GM10266 (cell line): Measurements from ENCODE around the gene TMEM167B.
"Not testable (repeated sequence)": the region's sequence is repeated elsewhere in the genome, so short reads cannot be mapped to it uniquely, and the experiment has no call there.

Source experiments
- DNase-seq: peaks from one replicate; pipeline ENCODE4 v3.0.0; 2012; ENCODE audit errors: extremely low spot score
- CTCF ChIP-seq: IDR thresholded peaks from 2 replicates; pipeline ENCODE4 v1.5.1; 2012; ENCODE audit warnings: mild to moderate bottlenecking, low read depth; ENCODE audit not compliant: control insufficient read depth, insufficient read depth; ENCODE audit errors: missing control alignments

Gene TMEM167B

GRCh38 chr1:109140392-109140791, 49.8 kb downstream of the TMEM167B start:
- no peak for TF ChIP-seq CTCF
- no peak for DNase-seq

- TF ChIP-seq CTCF = no peak
- DNase-seq = no peak
Measured at GRCh38 chr1:109142260-109142659, 51.7 kb downstream of the TMEM167B start.

GRCh38 chr1:109142725-109143124, 52.2 kb downstream of the TMEM167B start:
- not testable (repeated sequence) for DNase-seq
